Muscle of leg (tissue), 11 donors: ENCODE measurements around the gene DNAJB1. TPM values are rescaled to one million over a fixed set of nuclear protein-coding genes. Genes with fewer than 3 reads are reported as not detected.
A peak's percentile ranks its signal among the peaks of the same experiment; 100 is the strongest.

ENCODE experiments used
- DNase-seq: peaks from one replicate; pipeline ENCODE4 v3.0.0; 2013
- H3K27ac ChIP-seq: one replicate; pipeline ENCODE4 v1.5.1; 2013; ENCODE audit warnings: mild to moderate bottlenecking, low read length, control low read depth
- H3K27me3 ChIP-seq: one replicate; pipeline ENCODE4 v1.6.1; 2013; ENCODE audit warnings: low read length; ENCODE audit not compliant: control insufficient read depth, insufficient read depth
- H3K36me3 ChIP-seq: one replicate; pipeline ENCODE4 v1.6.1; 2013; ENCODE audit warnings: low read length; ENCODE audit not compliant: control insufficient read depth, insufficient read depth
- H3K4me1 ChIP-seq: one replicate; pipeline ENCODE4 v1.6.1; 2013; ENCODE audit warnings: low read length; ENCODE audit not compliant: control insufficient read depth, insufficient read depth
- H3K4me3 ChIP-seq: one replicate; pipeline ENCODE4 v1.5.1; 2013; ENCODE audit warnings: low read length, control low read depth
- H3K9me3 ChIP-seq: replicated peaks from 2 replicates; pipeline ENCODE4 v1.6.1; 2013; ENCODE audit warnings: low read depth, low read length; ENCODE audit not compliant: control insufficient read depth
- WGBS: methylation state at CpG from one replicate; pipeline ENCODE4 v1.1.5; 2013; ENCODE audit warnings: missing lambda C conversion rate; ENCODE audit not compliant: insufficient coverage; 5-methylcytosine and 5-hydroxymethylcytosine counted together
- polyA plus RNA-seq, 8 donors: library from polyadenylated mRNA; unstranded; fragments of 120-200 nt; gene quantifications; one replicate each; pipeline versions ENCODE4 v1.2.1 to v1.2.3, GENCODE V29; 2013; ENCODE audit warnings: inconsistent platforms in 1 of 8, low replicate concordance in 1 of 8; ENCODE audit not compliant: insufficient read length in 8 of 8, insufficient read depth in 1 of 8
- total RNA-seq: library from RNA; stranded (reverse); fragments of 120-200 nt; gene quantifications from one replicate; pipeline ENCODE4 v1.2.4, GENCODE V29; 2013

Gene DNAJB1
- total and polyA plus RNA-seq, 9 donors = 51.1 to 87.7 (median 75.2) TPM

DNA sequence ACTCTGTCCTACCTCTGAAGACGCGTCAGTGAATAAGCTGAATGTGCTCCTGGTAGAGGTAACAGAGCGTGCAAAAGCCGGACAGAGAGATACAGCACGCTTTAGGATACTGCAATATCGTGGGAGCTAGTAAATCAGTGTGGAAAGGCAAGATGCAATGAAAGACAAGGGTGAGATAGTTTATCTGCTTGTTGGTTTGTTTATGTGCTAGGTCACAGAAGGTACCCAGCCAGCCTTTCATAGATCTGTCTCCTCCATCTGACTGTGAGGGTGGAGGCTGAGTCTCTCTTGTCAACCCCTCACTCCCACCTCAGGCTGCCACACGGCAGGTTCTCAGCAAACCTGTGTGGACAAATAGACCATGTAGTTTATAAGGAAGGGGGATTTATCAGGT is 21.4 kb downstream of the DNAJB1 start:
- no peaks in the 10 kb centered on the region for H3K9me3 ChIP-seq
- H3K27ac ChIP-seq = peak overlapping the region; percentile 79
- H3K36me3 ChIP-seq = peaks cover 10% of the 10 kb centered on the region
- DNase-seq = no peak
- no peak overlapping the region for H3K4me3 ChIP-seq
- H3K27me3 ChIP-seq = no peaks in the 10 kb centered on the region
- peaks cover 26% of the 10 kb centered on the region for H3K4me1 ChIP-seq
- WGBS = 45% methylated on average over 5 of the region's 7 CpGs

DNA sequence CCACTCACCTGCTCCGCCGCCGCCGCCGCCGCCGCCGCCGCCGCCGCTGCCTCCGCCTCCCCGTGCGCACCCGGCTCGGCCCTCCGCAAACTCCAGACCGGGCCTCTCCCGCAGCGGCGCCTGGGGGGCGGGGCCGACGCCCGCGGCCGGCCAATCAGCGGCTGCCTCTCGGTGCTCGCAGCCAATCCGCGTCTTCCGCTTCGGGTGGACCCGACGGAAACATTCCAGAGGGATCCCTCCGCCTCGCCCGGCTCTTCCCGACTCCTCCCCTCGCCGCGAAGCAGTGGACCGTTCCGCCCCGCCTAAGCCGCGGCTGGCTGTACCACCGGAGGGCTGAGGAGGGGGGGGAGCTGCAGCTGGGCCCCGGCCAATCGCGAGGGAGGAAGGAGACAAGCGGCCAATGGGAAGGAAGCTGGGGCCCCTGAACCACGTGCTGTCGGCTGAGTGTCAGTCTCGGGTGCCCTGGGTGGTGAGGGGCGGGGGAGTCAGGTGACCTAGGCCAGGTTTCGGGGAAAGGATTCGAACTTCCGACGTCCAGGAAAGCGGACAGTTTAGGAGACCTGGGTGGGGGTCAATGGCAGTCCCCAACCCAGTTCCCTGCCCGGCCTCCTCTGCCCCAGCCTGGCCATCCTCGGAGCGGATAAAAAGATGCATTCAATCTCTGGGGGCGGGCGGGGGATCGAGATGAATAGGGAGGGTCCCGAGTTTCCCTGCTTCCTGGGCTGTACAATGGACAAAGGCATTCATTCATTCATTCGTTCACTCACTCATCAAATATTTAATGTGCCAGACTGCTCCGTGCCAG is 22.0 kb downstream of the DNAJB1 start, which contains the start of gene GIPC1:
Gene GIPC1, minus strand, starts transcription at position 99 of the 805 bp plus-strand sequence. CDS start 13,151 bp downstream, outside the sequence.
- Histone ChIP-seq H3K4me3 (peak within 1 kb of the TSS; percentile 81), H3K36me3 (peaks cover 15% of the 10 kb centered on the region), H3K27ac (peak within 1 kb of the TSS; percentile 79), H3K27me3 (no peaks in the 10 kb centered on the region), H3K4me1 (peaks cover 26% of the 10 kb centered on the region), H3K9me3 (no peaks in the 10 kb centered on the region)
- peak; percentile 99 for DNase-seq
- WGBS = 1% methylated on average over 59 of the region's 71 CpGs

DNA sequence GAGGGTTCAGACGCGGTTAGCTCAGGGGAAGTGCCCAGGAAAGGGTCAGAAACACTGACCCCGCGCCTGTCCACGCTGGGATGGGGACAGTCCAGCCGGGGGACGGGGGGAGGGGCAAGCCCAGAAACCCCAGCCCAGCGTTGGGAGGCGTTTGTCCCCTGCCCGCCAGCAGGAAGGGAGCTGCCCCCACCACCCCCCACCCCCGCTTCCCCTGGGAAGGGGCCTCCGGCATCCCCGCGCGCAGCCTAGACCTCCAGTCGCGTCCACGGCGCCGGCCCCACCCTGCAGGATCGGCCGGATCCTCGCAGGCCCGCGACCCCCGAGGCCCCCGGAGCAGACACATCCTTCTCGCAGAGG is 22.5 kb downstream of the DNAJB1 start:
- DNase-seq = no peak
- Histone ChIP-seq H3K4me1 (peaks cover 26% of the 10 kb centered on the region), H3K27me3 (no peaks in the 10 kb centered on the region), H3K27ac (no peak overlapping the region), H3K9me3 (no peaks in the 10 kb centered on the region), H3K36me3 (peaks cover 15% of the 10 kb centered on the region), H3K4me3 (peak overlapping the region; percentile 81)
- under 1% methylated on average over 17 of the region's 28 CpGs for WGBS

DNA sequence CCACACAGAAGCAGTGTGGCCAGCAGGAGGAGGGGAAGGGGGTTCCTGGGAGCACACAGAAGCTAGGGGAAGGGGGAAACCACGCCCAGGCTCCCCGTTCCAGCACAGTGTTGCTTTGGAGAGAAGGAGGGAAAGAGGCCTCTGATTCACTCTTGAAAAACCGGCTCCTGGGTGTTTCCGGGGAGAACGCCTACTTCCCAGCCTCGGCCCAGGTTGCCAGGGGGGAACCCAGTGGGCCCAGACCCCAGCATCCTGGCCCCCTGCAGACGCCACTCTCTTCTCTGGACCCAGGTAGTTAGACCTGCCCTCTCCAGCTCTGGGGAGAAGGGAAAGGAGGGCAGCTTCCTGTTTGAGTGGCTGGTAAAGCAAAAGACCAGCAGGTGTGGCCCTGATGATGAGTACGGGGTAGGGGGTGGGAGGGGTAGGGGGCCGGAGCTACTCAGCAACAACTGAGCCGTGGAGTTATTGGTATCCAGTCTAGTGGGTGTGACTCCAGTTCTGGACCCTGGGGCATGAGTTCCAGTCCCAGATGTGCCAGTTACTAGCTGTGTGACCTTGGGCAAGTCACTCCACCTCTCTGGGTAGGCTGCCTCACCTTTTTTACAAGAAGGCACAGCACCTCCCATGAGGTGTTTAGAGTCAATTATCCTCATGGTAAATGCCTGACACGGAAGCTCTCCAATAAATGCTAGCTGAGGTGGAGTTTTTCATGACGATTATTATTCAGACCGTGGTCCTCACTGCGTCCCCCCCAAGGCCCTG is 23.1 kb downstream of the DNAJB1 start:
- Histone ChIP-seq H3K27ac (no peak overlapping the region), H3K4me3 (peak overlapping the region; percentile 81), H3K27me3 (no peaks in the 10 kb centered on the region), H3K4me1 (peaks cover 26% of the 10 kb centered on the region), H3K36me3 (peaks cover 17% of the 10 kb centered on the region), H3K9me3 (no peaks in the 10 kb centered on the region)
- 9% methylated on average over 9 of the region's 14 CpGs for WGBS
- peak; percentile 21 for DNase-seq

DNA sequence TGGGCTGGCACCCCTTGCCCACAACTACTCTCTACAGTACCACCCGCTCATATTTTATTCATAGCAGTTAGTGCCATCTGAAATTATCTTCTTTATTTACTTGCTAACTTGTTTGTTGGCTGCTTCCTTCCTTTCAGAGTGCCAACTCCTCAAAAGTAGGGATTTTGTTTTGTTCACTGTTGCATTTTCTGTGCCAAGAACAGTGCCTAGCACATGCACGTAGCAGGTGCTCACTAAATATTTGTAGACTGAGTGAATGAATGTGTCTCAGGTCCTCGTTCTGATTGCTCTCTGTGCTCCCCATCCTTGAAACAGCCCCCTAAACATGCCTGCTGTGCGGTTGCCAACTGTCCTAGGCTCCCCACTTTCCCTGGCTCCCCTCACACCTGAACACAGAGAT is 23.8 kb downstream of the DNAJB1 start:
- Histone ChIP-seq H3K27ac (no peak overlapping the region), H3K36me3 (peaks cover 18% of the 10 kb centered on the region), H3K4me3 (no peak overlapping the region), H3K9me3 (no peaks in the 10 kb centered on the region), H3K4me1 (peaks cover 26% of the 10 kb centered on the region), H3K27me3 (no peaks in the 10 kb centered on the region)
- WGBS = 100% methylated on average over 1 of the region's 4 CpGs
- DNase-seq = no peak

DNA sequence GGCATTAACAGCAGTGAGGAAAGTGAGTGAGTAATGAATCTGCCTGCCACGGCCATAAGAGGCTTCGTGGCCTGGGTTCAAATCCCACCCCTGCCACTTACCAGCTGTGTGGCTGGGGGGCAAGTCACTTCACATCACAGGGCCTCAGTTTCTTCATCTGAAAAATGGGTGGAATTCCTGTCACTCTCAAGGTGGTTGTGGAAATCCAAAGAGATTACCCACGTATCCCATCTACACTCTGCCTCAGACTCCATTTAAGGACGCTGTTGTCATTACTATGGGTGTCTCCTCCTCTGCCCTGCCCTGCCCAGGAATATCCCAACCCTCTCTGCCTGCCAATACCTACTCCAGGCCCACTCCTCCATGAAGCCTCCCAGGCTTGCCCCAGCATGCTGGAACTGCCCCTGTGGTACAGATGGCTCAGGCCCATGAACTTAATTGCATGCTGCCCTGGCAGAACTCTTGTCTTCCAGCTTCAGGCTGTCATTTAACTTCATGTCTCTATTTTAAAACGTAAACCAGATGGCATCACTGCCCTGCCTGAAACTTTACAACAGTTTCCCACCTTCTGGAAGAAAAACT is 25.4 kb downstream of the DNAJB1 start:
- no peak overlapping the region for H3K27ac ChIP-seq
- no peaks in the 10 kb centered on the region for H3K9me3 ChIP-seq
- no peak for DNase-seq
- no peaks in the 10 kb centered on the region for H3K27me3 ChIP-seq
- 84% methylated on average over 3 of the region's 5 CpGs for WGBS
- H3K4me1 ChIP-seq = peaks cover 26% of the 10 kb centered on the region
- no peak overlapping the region for H3K4me3 ChIP-seq
- peaks cover 31% of the 10 kb centered on the region for H3K36me3 ChIP-seq

DNA sequence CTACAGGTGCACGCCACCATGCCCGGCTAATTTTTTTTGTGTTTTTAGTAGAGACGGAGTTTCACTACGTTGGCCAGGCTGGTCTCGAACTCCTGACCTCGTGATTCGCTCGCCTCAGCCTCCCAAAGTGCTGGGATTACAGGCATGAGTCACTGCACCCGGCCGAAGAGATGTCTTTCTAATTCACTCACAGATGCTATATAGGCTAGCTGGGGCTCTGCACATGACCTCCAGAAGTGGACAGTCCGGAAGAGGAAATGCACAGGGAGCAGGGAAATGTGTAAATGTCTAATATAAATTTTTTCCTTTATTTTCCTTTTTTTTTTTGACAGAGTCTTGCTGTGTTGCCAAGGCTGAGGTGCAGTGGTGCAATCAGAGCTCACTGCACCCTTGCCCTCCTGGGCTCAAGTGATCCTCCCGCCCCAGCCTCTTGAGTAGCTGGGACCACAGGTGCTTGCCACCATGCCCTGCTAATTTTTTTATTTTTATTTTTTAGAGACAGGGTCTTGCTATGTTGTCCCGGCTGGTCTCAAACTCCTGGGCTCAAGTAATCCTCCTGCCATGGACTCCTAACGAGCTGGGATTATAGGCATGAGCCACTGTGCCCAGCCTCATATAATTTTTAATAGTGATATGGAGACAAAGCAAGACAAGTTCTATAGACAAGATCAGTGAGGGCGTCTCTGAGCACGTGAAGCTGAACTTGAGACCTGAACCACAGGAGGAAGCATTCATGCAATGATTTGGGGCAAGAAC is 30.6 kb downstream of the DNAJB1 start:
- H3K4me3 ChIP-seq = no peak overlapping the region
- peaks cover 37% of the 10 kb centered on the region for H3K36me3 ChIP-seq
- H3K27ac ChIP-seq = no peak overlapping the region
- DNase-seq = no peak
- WGBS = 98% methylated on average over 3 of the region's 16 CpGs
- H3K9me3 ChIP-seq = no peaks in the 10 kb centered on the region
- H3K4me1 ChIP-seq = no peaks in the 10 kb centered on the region
- no peaks in the 10 kb centered on the region for H3K27me3 ChIP-seq

DNA sequence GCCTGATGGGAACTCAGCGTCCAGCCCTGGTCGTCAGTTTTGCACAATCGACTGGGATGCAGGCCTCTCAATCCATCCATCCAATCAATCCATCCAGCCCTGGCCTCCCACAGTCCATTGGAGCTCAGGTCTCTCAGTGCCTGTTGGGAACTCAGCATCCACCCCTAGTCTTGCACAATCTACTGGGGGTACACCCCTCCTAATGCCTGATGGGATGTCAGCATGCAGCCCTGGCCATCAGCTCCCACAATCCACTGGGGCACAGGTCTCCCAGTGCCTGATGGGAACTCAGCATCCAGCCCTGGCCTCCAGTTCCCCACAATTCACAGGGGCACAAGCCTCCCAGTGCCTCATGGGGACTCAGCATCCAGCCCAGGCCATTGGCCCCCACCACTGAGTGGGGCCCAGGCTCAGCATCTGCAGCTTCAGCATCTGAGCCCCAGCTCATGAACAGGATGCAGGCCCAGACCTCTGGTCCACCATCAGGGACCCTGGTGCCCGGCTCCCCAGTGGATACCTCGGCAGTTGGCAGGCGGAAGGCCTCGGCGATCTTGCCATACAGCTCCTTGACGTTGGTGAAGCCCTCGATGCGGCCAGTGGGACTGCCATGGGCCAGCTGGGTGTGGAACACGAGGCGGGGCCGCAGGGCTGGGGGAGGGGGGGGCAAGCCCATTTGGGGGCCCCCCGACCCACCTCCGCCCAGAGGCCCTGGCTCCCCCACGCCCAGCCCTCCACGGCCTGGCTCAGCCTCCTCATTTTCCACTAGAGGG is 35.8 kb downstream of the DNAJB1 start:
- Histone ChIP-seq H3K36me3 (peaks cover 51% of the 10 kb centered on the region), H3K27me3 (peaks cover 3% of the 10 kb centered on the region), H3K4me3 (no peak overlapping the region), H3K9me3 (no peaks in the 10 kb centered on the region), H3K27ac (no peak overlapping the region), H3K4me1 (peaks cover 14% of the 10 kb centered on the region)
- DNase-seq = no peak
- WGBS = 87% methylated on average over 7 of the region's 18 CpGs

DNA sequence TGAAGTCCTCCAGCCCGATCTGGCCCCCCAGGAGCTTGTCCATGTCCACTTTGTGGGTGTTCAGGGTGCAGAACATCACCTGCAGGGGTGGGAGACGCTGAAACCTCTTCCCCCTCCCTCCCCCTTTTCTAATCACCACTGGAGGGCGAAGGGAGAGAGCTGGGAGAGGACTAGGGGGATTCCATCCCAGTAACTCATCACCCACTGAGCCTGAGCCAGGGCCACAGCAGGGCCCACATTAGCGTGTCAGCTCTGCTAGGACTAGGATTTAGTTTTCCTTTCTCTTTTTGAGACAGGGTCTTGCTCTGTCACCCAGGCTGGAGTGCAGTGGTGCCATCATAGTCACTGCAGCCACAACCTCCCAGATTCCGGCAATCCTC is 37.5 kb downstream of the DNAJB1 start:
- Histone ChIP-seq H3K27me3 (peaks cover 11% of the 10 kb centered on the region), H3K27ac (no peak overlapping the region), H3K4me1 (peaks cover 21% of the 10 kb centered on the region), H3K36me3 (peaks cover 52% of the 10 kb centered on the region), H3K9me3 (no peaks in the 10 kb centered on the region), H3K4me3 (no peak overlapping the region)
- no peak for DNase-seq
- WGBS = no CpG with 5 or more reads among the region's 5 CpGs
